ENCODE results near the gene BICRA.

DNA sequence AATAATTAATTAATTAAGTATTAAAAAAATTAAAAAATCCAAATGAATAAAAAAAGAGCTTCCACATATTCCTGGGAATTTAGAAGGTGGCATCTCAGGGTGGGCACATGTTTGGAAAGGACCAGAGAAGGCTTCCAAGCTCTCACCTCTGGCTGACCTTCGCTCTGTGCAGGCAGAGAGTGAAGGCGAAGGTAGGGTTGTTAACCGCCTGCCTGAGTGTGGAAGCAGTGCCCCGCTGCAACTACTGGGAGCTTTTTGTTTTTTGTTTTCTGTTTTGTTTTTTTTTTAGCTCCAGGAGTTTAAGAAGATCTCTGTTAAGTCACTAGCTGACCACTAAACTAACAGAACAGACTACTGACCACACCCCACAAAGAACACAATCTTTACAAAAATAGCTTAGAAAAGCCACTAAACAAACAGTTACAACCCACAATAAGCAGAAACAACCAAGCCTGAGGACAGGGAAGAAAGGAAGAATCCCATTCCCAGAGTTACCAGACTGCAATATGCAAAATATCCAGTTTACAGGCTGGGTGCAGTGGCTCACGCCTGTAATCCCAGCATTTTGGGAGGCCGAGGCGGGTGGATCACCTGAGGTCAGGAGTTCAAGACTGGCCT, 47.4 kb upstream of the BICRA start:
- TF ChIP-seq, protein P1, sequence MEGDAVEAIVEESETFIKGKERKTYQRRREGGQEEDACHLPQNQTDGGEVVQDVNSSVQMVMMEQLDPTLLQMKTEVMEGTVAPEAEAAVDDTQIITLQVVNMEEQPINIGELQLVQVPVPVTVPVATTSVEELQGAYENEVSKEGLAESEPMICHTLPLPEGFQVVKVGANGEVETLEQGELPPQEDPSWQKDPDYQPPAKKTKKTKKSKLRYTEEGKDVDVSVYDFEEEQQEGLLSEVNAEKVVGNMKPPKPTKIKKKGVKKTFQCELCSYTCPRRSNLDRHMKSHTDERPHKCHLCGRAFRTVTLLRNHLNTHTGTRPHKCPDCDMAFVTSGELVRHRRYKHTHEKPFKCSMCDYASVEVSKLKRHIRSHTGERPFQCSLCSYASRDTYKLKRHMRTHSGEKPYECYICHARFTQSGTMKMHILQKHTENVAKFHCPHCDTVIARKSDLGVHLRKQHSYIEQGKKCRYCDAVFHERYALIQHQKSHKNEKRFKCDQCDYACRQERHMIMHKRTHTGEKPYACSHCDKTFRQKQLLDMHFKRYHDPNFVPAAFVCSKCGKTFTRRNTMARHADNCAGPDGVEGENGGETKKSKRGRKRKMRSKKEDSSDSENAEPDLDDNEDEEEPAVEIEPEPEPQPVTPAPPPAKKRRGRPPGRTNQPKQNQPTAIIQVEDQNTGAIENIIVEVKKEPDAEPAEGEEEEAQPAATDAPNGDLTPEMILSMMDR (IDR thresholded peaks at IDR 0.05; ENCODE audit: poor library complexity), result no peak
- TF ChIP-seq EZH2 (IDR thresholded peaks at IDR 0.05; ENCODE audit: borderline replicate concordance), result no peak

All from hepatocyte (in vitro differentiated cells).